22Rv1 (cell line): ENCODE data around the gene CKB.

Experiments
- H3K27ac ChIP-seq: fragments of 450-650 bp; 2 replicates; pipeline ENCODE4 v1.5.1; 2017
- CTCF ChIP-seq: fragments of 450-650 bp; IDR thresholded peaks from 2 replicates; pipeline ENCODE4 v1.5.1; 2017; ENCODE audit warnings: mild to moderate bottlenecking
- ZFX ChIP-seq: fragments of 450-650 bp; IDR thresholded peaks from 2 replicates; pipeline ENCODE4 v1.6.1; 2017; ENCODE audit warnings: antibody characterized with exemption, borderline replicate concordance

Gene CKB

GRCh38 chr14:103507751-103508150, 14.9 kb downstream of the CKB start:
- TF ChIP-seq CTCF (no peak), ZFX (no peak)

GRCh38 chr14:103504991-103505565, 17.6 kb downstream of the CKB start:
- no peak overlapping the region for H3K27ac ChIP-seq
- TF ChIP-seq ZFX, result no peak
- TF ChIP-seq CTCF, result no peak

More at GRCh38 chr14:103507751-103508150, 14.9 kb downstream of the CKB start:
- H3K27ac ChIP-seq, result no peak overlapping the region

GRCh38 chr14:103503296-103503695, 19.3 kb downstream of the CKB start:
- TF ChIP-seq ZFX (no peak), CTCF (no peak)

GRCh38 chr14:103502877-103503276, 19.8 kb downstream of the CKB start:
- TF ChIP-seq CTCF (no peak), ZFX (no peak)
- no peak overlapping the region for H3K27ac ChIP-seq

More at GRCh38 chr14:103503296-103503695, 19.3 kb downstream of the CKB start:
- no peak overlapping the region for H3K27ac ChIP-seq

- TF ChIP-seq CTCF (no peak), ZFX (no peak)
- no peak overlapping the region for H3K27ac ChIP-seq
These were observed 20.5 kb downstream of the CKB start for GRCh38 chr14:103501921-103502669.

GRCh38 chr14:103501041-103501870, 21.4 kb downstream of the CKB start:
- no peak for TF ChIP-seq CTCF
- no peak for TF ChIP-seq ZFX
- H3K27ac ChIP-seq, result no peak overlapping the region
